GM23338 (cell line): ENCODE results near the gene HS3ST6.

Source experiments
- CTCF ChIP-seq, 2 experiments: fragments of 200-600 bp in 1 of 2; sonication (generic) in 1 of 2; conservative IDR thresholded peaks; 2 replicates each; pipeline versions ENCODE4 v1.5.1 to v1.6.1; 2016 to 2017; ENCODE audit warnings: antibody characterized with exemption in 2 of 2, low read depth in 2 of 2, mild to moderate bottlenecking in 2 of 2, moderate library complexity in 1 of 2
- EZH2phosphoT487 ChIP-seq: fragments of 200-600 bp; sonication (generic); IDR thresholded peaks from one replicate; pipeline ENCODE4 v1.8.1; 2018; ENCODE audit warnings: antibody characterized with exemption; ENCODE audit not compliant: unreplicated experiment
- REST ChIP-seq: IDR thresholded peaks from one replicate; pipeline ENCODE4 v1.6.1; 2018; ENCODE audit warnings: antibody characterized with exemption; ENCODE audit not compliant: unreplicated experiment

- no peak for TF ChIP-seq CTCF (conservative IDR thresholded peaks at IDR 0.05; ENCODE audit: low read depth in 2 of 2)
- TF ChIP-seq EZH2phosphoT487 = no peak
- no peak for TF ChIP-seq REST
Observed at GRCh38 chr16:1950047-1950446, 31.8 kb upstream of the HS3ST6 start.
